ENCODE results near the gene TCP11.

The TCP11 gene

GRCh38 chr6:35093118-35093445 lies 48.1 kb downstream of the TCP11 start:
- no peak for DNase-seq (ENCODE audit: low read depth in 3 of 3)

GRCh38 chr6:35092362-35093117 lies 48.6 kb downstream of the TCP11 start:
- no peak for DNase-seq (ENCODE audit: low read depth in 3 of 3)

- DNase-seq (ENCODE audit: low read depth in 3 of 3), result no peak
These were observed 49.6 kb downstream of the TCP11 start for GRCh38 chr6:35091346-35092083.

- DNase-seq (ENCODE audit: low read depth in 3 of 3), result no peak
These were observed 50.4 kb downstream of the TCP11 start for GRCh38 chr6:35090734-35091133.

GRCh38 chr6:35089935-35090505 lies 51.1 kb downstream of the TCP11 start:
- DNase-seq (ENCODE audit: low read depth in 3 of 3), result no peak

GRCh38 chr6:35089216-35089934 lies 51.8 kb downstream of the TCP11 start:
- no peak for DNase-seq (ENCODE audit: low read depth in 3 of 3)

- DNase-seq (ENCODE audit: low read depth in 3 of 3), result no peak
These were observed 52.6 kb downstream of the TCP11 start for GRCh38 chr6:35088281-35089215.

GRCh38 chr6:35087361-35088280 lies 53.5 kb downstream of the TCP11 start:
- DNase-seq (ENCODE audit: low read depth in 3 of 3), result no peak

- no peak for DNase-seq (ENCODE audit: low read depth in 3 of 3)
These were observed 54.3 kb downstream of the TCP11 start for GRCh38 chr6:35086636-35087360.

- no peak for DNase-seq (ENCODE audit: low read depth in 3 of 3)
These were observed 54.9 kb downstream of the TCP11 start for GRCh38 chr6:35086282-35086632.

GRCh38 chr6:35085359-35086281 lies 55.5 kb downstream of the TCP11 start:
- no peak for DNase-seq (ENCODE audit: low read depth in 3 of 3)

GRCh38 chr6:35084511-35085203 lies 56.5 kb downstream of the TCP11 start:
- DNase-seq (ENCODE audit: low read depth in 3 of 3), result no peak

- DNase-seq (ENCODE audit: low read depth in 3 of 3), result no peak
These were observed 57.1 kb downstream of the TCP11 start for GRCh38 chr6:35084041-35084491.

- no peak for DNase-seq (ENCODE audit: low read depth in 3 of 3)
These were observed 57.6 kb downstream of the TCP11 start for GRCh38 chr6:35083507-35083906.

- no peak for DNase-seq (ENCODE audit: low read depth in 3 of 3)
These were observed 58.3 kb downstream of the TCP11 start for GRCh38 chr6:35082733-35083403.

GRCh38 chr6:35082046-35082732 lies 59.0 kb downstream of the TCP11 start:
- DNase-seq (ENCODE audit: low read depth in 3 of 3), result no peak

GRCh38 chr6:35081426-35081851 lies 59.7 kb downstream of the TCP11 start:
- DNase-seq (ENCODE audit: low read depth in 3 of 3), result no peak
